Measurements from ENCODE around the gene TMEM30A.

Gene TMEM30A

GRCh38 chr6:75283907-75284631 is 523 bp downstream of the TMEM30A start (continued):
- TF ChIP-seq ZBTB11 (tag by site-specific recombination; conservative IDR thresholded peaks at IDR 0.05; ENCODE audit: low read depth) (no peak), GLIS2 (tag by site-specific recombination; IDR thresholded peaks at IDR 0.05) (no peak; the same call in 1 of the 2 replicates), ZNF837 (tag by site-specific recombination; IDR thresholded peaks at IDR 0.05) (no peak), ZNF560 (tag by site-specific recombination; IDR thresholded peaks at IDR 0.05; ENCODE audit: borderline replicate concordance) (no peak), ZNF677 (tag by site-specific recombination; IDR thresholded peaks at IDR 0.05) (no peak), ZNF174 (tag by site-specific recombination; IDR thresholded peaks at IDR 0.05) (no peak), ZNF623 (tag by site-specific recombination; IDR thresholded peaks at IDR 0.05) (no peak), ZFP41 (tag by site-specific recombination; IDR thresholded peaks at IDR 0.05; ENCODE audit: borderline replicate concordance) (no peak), ZBTB7A (tag by site-specific recombination; IDR thresholded peaks at IDR 0.05; ENCODE audit: low read depth) (0 out of 2 replicates have a peak, but pooled peaks have one; percentile 51), ZNF114 (tag by site-specific recombination; IDR thresholded peaks at IDR 0.05) (no peak), TSHZ1 (tag by site-specific recombination; IDR thresholded peaks at IDR 0.05; ENCODE audit: borderline replicate concordance) (no peak), ZNF704 (tag by site-specific recombination; IDR thresholded peaks at IDR 0.05) (no peak), ZNF155 (tag by site-specific recombination; IDR thresholded peaks at IDR 0.05) (no peak), ZNF433 (tag by site-specific recombination; IDR thresholded peaks at IDR 0.05; ENCODE audit: low read depth) (no peak), ZNF707 (tag by site-specific recombination; IDR thresholded peaks at IDR 0.05) (no peak), ZNF391 (tag by site-specific recombination; IDR thresholded peaks at IDR 0.05; ENCODE audit: borderline replicate concordance, low read depth) (no peak), ZNF24 (tag by site-specific recombination; IDR thresholded peaks at IDR 0.05) (no peak), ZNF292 (tag by site-specific recombination; IDR thresholded peaks at IDR 0.05; ENCODE audit: borderline replicate concordance, low read depth) (no peak), ZNF830 (tag by site-specific recombination; IDR thresholded peaks at IDR 0.05; ENCODE audit: low read depth) (no peak), ZNF184 (tag by site-specific recombination; IDR thresholded peaks at IDR 0.05) (no peak), ZNF311 (tag by site-specific recombination; IDR thresholded peaks at IDR 0.05; ENCODE audit: borderline replicate concordance) (no peak), YY1 (tag by site-specific recombination; IDR thresholded peaks at IDR 0.05) (0 out of 2 replicates have a peak, but pooled peaks have one; percentile 39), ZNF501 (tag by site-specific recombination; IDR thresholded peaks at IDR 0.05) (no peak), ZNF394 (tag by site-specific recombination; IDR thresholded peaks at IDR 0.05; ENCODE audit: borderline replicate concordance) (no peak), PRDM4 (tag by site-specific recombination; IDR thresholded peaks at IDR 0.05) (no peak), SP7 (tag by site-specific recombination; IDR thresholded peaks at IDR 0.05) (no peak), ZNF10 (tag by site-specific recombination; IDR thresholded peaks at IDR 0.05) (no peak), ZNF350 (tag by site-specific recombination; IDR thresholded peaks at IDR 0.05) (no peak)

All from HEK293 (cell line).